HG03342 (cell line): ENCODE data around the gene GORASP2.

Experiments used
- ATAC-seq: cut with Tn5 transposase; IDR thresholded peaks from one replicate; pipeline ENCODE4 v1.9.1; 2021; ENCODE audit warnings: mild to moderate bottlenecking, moderate library complexity; ENCODE audit not compliant: unreplicated experiment

Gene GORASP2

GRCh38 chr2:170996316-170996715, 67.3 kb downstream of the GORASP2 start:
- ATAC-seq: no peak

- ATAC-seq: no peak
These were observed 69.0 kb downstream of the GORASP2 start for GRCh38 chr2:170997893-170998597.

- no peak for ATAC-seq
These were observed 70.6 kb downstream of the GORASP2 start for GRCh38 chr2:170999654-171000053.

- no peak for ATAC-seq
These were observed 75.3 kb downstream of the GORASP2 start for GRCh38 chr2:171004363-171004762.

- no peak for ATAC-seq
These were observed 75.8 kb downstream of the GORASP2 start for GRCh38 chr2:171004833-171005232.

GRCh38 chr2:171008550-171009205, 79.6 kb downstream of the GORASP2 start:
- ATAC-seq: no peak

- ATAC-seq: no peak
These were observed 80.3 kb downstream of the GORASP2 start for GRCh38 chr2:171009386-171009785.

- no peak for ATAC-seq
These were observed 84.8 kb downstream of the GORASP2 start for GRCh38 chr2:171013851-171014250.

GRCh38 chr2:171016125-171016524, 87.1 kb downstream of the GORASP2 start:
- no peak for ATAC-seq
